ENCODE results near the gene MLLT1. TPM values are rescaled to one million over a fixed set of nuclear protein-coding genes. Genes with fewer than 3 reads are reported as not detected.
A peak's percentile ranks its signal among the peaks of the same experiment; 100 is the strongest.

MLLT1 gene
- total RNA-seq, 2 donors from 2014 or later = 16.3 to 23.7 TPM

GRCh38 chr19:6218491-6219146, 61.2 kb downstream of the MLLT1 start:
- no peak overlapping the region for H3K27ac ChIP-seq

GRCh38 chr19:6217752-6218334, 61.9 kb downstream of the MLLT1 start:
- ATAC-seq (no peak), DNase-seq (no peak)
- no peak overlapping the region for H3K27ac ChIP-seq
- H3K36me3 ChIP-seq (replicated peaks in 1 of 2; ENCODE audit: insufficient read depth in 1 of 2, low read depth in 2 of 2) = peaks cover 0 to 2% of the 10 kb centered on the region in 2 donors
- H3K27me3 ChIP-seq = no peaks in the 10 kb centered on the region
- TF ChIP-seq POLR2A (IDR thresholded peaks at IDR 0.05) (no peak), CTCF (IDR thresholded peaks at IDR 0.05) (no peak)
- no peak overlapping the region for H3K4me3 ChIP-seq
- H3K9me3 ChIP-seq = no peaks in the 10 kb centered on the region
- peaks cover 7% of the 10 kb centered on the region for H3K4me1 ChIP-seq
- intact Hi-C loops (cut with DNase I) = loop anchor here (5.0 kb wide), 1 partner anchor 79 kb away; no protein-coding TSS in a partner anchor
- 81 to 85% methylated on average over 6 to 11 of the region's 17 CpGs for WGBS, 2 donors

More at GRCh38 chr19:6218491-6219146, 61.2 kb downstream of the MLLT1 start:
- H3K4me1 ChIP-seq = peaks cover 15% of the 10 kb centered on the region
- no peak overlapping the region for H3K4me3 ChIP-seq
- H3K9me3 ChIP-seq = no peaks in the 10 kb centered on the region
- DNase-seq (peak; percentile 84 to 91 (median 86)), ATAC-seq (peak; percentile 67)
- H3K36me3 ChIP-seq (replicated peaks in 1 of 2; ENCODE audit: insufficient read depth in 1 of 2, low read depth in 2 of 2) = peaks cover 0 to 2% of the 10 kb centered on the region in 2 donors
- intact Hi-C loops (cut with DNase I) = loop anchor here (5.0 kb wide), 1 partner anchor 79 kb away; no protein-coding TSS in a partner anchor
- no peaks in the 10 kb centered on the region for H3K27me3 ChIP-seq
- 46 to 56% methylated on average over 6 to 18 of the region's 18 CpGs for WGBS, 2 donors
- TF ChIP-seq POLR2A (IDR thresholded peaks at IDR 0.05) = no peak
- TF ChIP-seq CTCF (IDR thresholded peaks at IDR 0.05) = peak; percentile 86 to 96 (median 93)

GRCh38 chr19:6216996-6217751, 62.6 kb downstream of the MLLT1 start:
- whole genome bisulfite sequencing, 2 donors = 58% methylated on average over 8 to 15 of the region's 21 CpGs
- Histone ChIP-seq H3K36me3 (replicated peaks in 1 of 2; ENCODE audit: insufficient read depth in 1 of 2, low read depth in 2 of 2) (peaks cover 0 to 2% of the 10 kb centered on the region in 2 donors), H3K27me3 (no peaks in the 10 kb centered on the region), H3K4me3 (no peak overlapping the region), H3K4me1 (peaks cover 7% of the 10 kb centered on the region), H3K27ac (no peak overlapping the region), H3K9me3 (no peaks in the 10 kb centered on the region)
- peak in 1 of 4 donors; percentile 13 for DNase-seq
- intact Hi-C loops (cut with DNase I) = loop anchor here (5.0 kb wide), 1 partner anchor 80 kb away; no protein-coding TSS in a partner anchor
- TF ChIP-seq CTCF (IDR thresholded peaks at IDR 0.05) = no peak
- TF ChIP-seq POLR2A (IDR thresholded peaks at IDR 0.05) = no peak
- no peak for ATAC-seq

- ATAC-seq (no peak), DNase-seq (no peak)
- WGBS, 2 donors = 90 to 95% methylated on average over 8 to 33 of the region's 36 CpGs
- peaks cover 7% of the 10 kb centered on the region for H3K4me1 ChIP-seq
- no peak overlapping the region for H3K4me3 ChIP-seq
- intact Hi-C loops (cut with DNase I) = loop anchor here (5.0 kb wide), 1 partner anchor 81 kb away; no protein-coding TSS in a partner anchor
- H3K27ac ChIP-seq = no peak overlapping the region
- TF ChIP-seq POLR2A (IDR thresholded peaks at IDR 0.05) = no peak
- H3K27me3 ChIP-seq = no peaks in the 10 kb centered on the region
- no peaks in the 10 kb centered on the region for H3K36me3 ChIP-seq (replicated peaks in 1 of 2; ENCODE audit: insufficient read depth in 1 of 2, low read depth in 2 of 2)
- no peaks in the 10 kb centered on the region for H3K9me3 ChIP-seq
These were observed 63.4 kb downstream of the MLLT1 start for GRCh38 chr19:6216236-6216995.
